Breast epithelium (tissue), 3 donors: ENCODE data around the gene TSBP1.

Experiments
- CTCF ChIP-seq, 3 donors: fragments of 450-650 bp; IDR thresholded peaks; one replicate each; pipeline ENCODE4 v1.5.1; 2016 to 2017; ENCODE audit warnings: antibody characterized with exemption in 3 of 3, mild to moderate bottlenecking in 3 of 3, moderate library complexity in 3 of 3
- POLR2A ChIP-seq: fragments of 450-650 bp; IDR thresholded peaks from one replicate; pipeline ENCODE4 v1.6.1; 2016; ENCODE audit warnings: antibody characterized with exemption, mild to moderate bottlenecking, moderate library complexity
- POLR2AphosphoS5 ChIP-seq, 3 donors: sonication (generic); formaldehyde crosslinking; IDR thresholded peaks; one replicate each; pipeline ENCODE4 v1.6.1; 2017; ENCODE audit warnings: antibody characterized with exemption in 3 of 3

- TF ChIP-seq CTCF (IDR thresholded peaks at IDR 0.05) (no peak), POLR2A (no peak), POLR2AphosphoS5 (IDR thresholded peaks at IDR 0.05) (no peak)
These were observed 34.0 kb upstream of the TSBP1 start for GRCh38 chr6:32405656-32406055.
